SW 1271 (cell line): ENCODE measurements around the gene RIMKLB.
"Not testable (repeated sequence)": the region's sequence is repeated elsewhere in the genome, so short reads cannot be mapped to it uniquely, and the experiment has no call there.

ENCODE experiments used
- DNase-seq, 2 experiments: peaks; one replicate each; lab custom pipeline; 2025; lab: John Stamatoyannopoulos, UW

RIMKLB gene

DNA sequence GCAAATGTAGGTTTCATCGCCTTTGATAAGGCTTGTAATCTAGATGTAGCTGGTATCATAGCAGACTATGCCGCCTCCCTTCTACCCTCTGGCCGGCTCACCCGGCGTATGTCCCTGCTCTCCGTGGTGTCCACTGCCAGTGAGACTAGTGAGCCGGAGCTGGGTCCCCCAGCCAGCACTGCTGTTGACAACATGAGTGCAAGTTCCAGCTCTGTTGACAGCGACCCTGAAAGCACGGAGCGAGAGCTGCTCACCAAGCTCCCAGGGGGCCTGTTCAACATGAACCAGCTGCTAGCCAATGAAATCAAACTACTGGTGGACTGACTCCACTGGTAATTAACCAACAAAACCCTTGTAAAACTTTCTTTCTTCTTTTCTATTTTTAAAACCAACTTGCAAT is 75.7 kb downstream of the RIMKLB start:
- DNase-seq = no peak

DNA sequence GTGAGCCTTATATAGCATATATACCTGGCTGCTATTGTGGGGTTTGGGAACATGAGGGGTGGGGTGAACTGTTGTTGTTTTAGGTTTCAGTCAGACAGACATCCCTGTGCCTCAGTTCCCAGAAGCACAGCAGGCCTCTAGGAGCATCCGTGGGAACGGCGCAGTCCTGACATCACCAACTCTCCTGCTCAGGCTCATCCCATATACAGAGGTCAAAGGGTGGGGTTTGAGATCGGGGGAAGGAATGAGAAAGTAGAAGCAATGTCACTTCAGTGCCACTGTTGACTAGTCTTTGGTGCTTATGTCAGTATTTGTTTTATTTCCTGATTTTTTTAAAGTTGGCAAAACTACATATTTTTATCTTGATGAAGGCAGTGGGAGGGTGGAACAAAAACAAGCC is 81.5 kb downstream of the RIMKLB start:
- no peak for DNase-seq

DNA sequence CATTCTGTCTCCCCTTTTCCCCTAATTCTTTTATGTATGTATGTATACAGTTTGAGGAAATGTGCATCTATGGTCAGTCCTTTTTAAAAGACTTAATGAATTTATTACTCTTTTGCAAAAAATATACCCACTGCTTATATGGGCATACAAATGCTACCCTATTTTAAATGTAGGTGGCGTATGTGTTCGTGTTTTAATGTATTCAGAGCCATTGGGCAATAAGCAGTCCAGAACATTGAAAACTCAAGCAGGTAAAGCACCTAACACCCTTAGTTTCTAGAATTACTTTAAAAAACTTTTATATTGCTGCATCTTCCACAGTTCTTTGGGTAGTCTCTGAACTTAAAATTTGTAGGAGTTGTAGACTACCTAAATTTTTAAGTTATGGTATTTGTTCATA is 82.1 kb downstream of the RIMKLB start:
- no peak for DNase-seq

DNA sequence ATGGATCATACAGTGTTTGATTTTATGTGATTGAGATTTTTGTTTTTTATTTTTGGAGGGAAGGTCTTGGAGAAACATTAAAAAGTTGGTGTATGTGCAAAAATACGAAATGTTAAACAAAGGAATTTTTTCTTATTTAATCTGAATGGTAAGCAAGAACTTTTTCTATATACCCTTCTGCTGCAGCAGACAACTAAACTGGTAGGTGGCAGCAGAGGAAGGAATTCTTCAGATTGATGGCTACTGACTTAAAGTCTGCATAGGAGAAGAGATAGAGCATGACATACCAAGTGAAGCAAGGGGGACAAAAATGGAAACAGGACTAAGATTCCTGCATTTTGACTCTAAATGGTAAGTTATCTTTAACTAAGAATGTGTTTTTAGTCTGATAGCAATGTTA is 82.6 kb downstream of the RIMKLB start:
- peak in 1 of 2 experiments; percentile 62 for DNase-seq

DNA sequence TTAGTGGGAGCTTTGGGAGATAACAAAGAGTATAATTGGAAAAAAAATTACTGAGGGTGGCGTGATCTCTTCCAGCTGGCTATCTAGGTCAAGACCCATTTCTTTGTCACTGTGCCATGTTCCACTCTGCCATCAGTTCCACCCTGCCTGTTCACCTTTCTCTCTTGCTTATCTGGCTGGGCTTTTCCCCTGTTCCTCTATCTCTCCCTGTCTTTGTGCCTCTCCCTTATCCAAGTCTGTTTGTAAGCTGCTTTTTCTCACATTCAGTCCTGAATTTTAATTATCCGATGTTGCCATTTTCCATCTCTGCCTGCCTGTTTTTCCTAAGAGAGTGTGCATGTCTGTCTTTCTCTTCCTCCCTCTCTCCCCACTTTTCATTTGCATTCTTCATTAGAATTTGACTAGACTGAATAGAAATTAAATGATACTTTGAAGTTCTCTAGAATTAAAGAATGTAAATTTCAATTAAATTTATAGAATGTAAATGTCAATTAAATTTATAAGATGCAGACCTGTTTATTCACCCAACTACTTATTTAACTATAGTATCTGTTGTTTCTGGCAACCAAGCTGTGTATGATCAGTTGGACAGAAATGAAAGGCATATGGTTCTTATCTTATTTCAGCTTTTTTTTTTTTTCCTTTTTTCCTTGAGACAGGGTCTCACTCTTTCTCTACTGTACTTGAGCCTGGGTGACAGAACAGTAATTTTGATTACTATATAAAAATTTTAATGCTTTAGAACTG is 83.8 kb downstream of the RIMKLB start:
- no peak for DNase-seq

DNA sequence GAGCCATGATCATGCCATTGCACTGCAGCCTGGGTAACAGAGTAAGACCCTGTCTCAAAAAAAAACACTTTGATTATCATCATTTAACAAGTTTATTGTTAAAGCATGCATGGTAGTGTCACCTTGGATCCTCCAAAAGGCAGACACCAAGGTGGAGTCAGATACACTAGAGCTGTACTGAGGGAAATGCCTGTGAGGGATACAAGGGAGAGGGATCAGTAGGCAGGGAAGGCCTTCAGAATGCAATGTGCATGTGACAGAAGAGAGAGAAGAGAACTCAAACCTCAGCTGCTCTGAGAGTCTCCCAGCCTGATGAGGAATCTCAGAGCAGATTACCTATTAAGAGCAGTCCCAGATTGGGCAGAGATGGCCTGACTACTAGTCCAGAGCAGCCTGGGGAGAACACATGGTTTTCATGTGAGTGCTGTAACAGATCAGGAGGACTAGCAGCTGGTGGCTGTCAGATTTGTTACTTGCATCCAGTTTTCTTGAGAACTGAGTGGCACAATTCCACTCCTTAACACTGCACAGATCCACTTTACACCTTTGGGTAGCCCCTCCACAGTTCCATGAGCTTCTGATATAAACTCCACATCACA is 86.6 kb downstream of the RIMKLB start:
- no peak for DNase-seq

DNA sequence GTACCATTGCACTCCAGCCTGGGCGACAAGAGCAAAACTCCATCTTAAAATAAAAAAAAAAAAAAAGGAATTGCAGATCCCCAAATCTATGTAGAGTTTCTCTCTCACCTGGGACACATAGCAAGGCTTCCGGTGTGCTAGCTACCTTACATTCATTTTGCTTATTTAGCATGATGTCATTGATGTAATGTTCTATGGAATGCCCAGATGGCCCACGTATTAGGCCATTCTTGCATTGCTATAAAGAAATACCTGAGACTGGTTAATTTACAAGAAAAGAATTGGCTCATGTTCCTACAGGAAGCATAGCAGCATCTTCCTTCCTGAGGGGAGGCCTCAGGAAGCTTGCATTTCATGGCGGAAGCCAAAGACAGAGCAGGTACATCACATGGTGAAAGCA is 87.7 kb downstream of the RIMKLB start:
- no peak for DNase-seq

DNA sequence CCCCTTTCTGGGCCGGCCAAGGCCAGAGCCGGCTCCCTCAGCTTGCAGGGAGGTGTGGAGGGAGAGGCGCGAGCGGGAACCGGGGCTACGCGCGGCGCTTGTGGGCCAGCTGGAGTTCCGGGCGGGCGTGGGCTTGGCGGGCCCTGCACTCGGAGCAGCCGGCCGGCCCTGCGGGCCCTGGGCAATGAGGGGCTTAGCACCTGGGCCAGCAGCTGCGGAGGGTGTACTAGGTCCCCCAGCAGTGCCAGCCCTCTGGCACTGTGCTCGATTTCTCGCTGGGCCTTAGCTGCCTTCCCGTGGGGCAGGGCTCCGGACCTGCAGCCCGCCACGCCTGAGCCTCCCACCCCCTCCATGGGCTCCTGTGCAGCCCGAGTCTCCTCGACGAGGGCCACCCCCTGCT is 89.4 kb downstream of the RIMKLB start:
- not testable (repeated sequence) for DNase-seq

DNA sequence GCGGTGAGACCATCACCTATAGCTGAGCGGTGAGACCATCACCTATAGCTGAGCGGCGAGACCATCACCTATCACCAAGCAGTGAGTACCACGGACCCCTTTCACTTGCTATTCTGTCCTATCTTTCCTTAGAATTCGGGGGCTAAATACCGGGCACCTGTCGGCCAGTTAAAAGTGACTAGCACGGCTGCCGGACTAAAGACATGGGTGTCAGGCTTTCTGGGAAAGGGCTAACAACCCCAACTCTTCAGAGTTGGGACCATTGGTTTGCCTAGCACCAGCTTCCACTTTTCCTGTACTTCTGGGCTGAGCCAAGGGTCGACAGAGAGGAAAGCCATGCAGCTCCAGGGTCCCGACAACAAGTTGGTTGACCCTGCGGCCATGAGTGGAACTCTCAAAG is 90.9 kb downstream of the RIMKLB start:
- DNase-seq = not testable (repeated sequence)

DNA sequence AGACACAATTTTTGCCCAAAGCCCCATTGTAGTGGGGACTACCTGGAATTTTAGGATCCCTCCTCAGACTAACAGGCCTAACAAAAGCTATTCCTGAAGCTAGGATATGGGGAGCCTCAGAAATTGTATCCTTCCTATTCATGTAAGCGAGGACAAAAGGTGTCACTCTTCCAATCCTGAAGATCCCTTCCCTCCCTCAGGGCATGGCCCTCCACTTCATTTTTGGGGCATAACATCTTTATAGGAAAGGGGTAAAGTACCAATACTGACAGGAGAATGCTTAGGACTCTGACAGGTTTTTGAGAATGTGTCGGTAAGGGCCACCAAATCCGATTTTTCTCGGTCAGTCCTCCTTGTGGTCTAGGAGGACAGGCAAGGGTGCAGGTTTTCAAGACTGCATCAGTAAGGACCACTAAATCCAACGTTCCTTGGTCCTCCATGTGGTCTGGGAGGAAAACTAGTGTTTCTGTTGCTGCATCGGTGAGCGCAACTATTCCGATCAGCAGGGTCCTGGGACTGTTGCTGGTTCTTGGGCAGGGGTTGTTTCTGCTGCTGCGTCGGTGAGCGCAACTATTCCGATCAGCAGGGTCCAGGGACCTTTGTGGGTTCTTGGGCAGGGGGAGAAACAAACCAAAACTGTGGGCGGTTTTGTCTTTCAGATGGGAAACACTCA is 91.7 kb downstream of the RIMKLB start:
- DNase-seq = not testable (repeated sequence)

DNA sequence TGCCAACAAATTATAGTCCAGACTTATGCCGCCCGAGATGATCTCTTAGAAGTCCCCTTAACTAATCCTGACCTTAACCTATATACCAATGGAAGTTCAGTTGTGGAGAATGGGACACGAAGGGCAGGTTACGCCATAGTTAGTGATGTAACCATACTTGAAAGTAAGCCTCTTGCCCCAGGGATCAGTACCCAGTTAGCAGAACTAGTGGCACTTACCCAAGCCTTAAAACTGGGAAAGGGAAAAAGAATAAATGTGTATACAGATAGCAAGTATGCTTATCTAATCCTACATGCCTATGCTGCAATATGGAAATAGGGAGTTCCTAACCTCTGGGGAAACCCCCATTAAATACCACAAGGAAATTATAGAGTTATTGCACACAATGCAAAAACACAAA is 95.4 kb downstream of the RIMKLB start:
- not testable (repeated sequence) for DNase-seq

DNA sequence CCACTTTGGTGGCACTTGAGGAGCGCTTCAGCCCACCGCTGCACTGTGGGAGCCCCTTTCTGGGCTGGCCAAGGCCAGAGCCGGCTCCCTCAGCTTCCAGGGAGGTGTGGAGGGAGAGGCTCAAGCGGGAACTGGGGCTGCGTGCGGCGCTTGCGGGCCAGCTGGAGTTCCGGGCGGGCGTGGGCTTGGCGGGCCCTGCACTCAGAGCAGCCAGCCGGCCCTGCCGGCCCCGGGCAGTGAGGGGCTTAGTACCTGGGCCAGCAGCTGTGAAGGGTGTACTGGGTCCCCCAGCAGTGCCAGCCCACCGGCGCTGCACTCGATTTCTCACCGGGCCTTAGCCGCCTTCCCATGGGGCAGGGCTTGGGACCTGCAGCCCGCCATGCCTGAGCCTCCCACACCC is 96.8 kb downstream of the RIMKLB start:
- not testable (repeated sequence) for DNase-seq

DNA sequence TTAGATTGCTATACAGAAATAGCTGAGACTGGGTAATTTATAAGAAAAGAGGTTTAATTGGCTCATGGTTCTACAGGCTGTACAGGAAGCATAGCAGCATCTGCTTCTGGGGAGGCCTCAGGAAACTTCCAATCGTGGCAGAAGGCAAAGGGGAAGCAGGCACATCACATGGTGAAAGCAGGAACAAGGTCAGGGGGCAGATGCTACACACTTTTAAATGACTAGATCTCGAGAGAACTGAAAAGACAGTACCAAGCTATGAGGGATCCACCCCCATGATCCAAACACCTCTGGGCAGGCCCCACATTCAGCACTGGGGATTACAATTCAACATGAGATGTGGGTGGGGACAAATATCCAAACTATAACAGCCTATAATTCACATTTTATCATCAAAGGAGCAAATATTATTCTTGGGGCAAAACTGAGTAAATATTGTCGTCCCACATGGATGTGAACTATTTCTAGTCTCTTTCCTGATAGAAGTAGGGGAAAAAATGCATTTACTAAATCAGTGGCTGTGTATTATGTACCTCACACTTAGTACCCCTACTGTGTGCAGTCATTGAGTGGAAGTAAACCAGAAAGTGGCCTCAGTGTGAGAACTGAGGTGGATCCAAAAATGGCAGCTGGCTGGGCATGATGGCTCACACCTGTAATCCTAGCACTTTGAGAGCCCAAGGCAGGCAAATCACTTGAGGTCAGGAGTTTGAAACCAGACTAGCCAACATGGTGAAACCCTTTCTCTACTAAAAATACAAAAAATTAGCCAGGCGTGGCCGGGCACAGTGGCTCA is 99.2 kb downstream of the RIMKLB start:
- DNase-seq = no peak

DNA sequence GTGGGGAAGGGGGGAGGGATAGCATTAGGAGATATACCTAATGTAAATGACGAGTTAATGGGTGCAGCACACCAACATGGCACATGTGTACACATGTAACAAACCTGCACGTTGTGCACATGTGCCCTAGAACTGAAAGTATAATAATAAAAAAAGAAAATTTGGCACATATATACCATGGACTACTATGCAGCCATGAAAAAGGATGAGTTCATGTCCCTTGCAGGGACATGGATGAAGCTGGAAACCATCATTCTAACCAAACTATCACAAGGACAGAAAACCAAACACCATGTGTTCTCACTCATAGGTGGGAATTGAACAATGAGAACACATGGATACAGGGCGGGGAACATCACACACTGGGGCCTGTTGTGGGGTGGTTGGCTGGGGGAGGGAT is 103.4 kb downstream of the RIMKLB start:
- DNase-seq = not testable (repeated sequence)

DNA sequence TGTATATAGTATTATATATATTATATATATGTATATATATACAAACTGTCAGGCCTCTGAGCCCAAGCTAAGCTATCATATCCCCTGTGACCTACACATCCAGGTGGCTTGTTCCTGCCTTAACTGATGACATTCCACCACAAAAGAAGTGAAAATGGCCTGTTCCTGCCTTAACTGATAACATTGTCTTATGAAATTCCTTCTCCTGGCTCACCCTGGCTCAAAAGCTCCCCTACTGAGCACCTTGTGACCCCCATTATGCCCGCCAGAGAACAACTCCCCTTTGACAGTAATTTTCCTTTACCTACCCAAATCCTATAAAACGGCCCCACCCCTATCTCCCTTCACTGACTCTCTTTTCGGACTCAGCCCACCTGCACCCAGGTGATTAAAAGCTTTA is 107.0 kb downstream of the RIMKLB start:
- DNase-seq = not testable (repeated sequence)

DNA sequence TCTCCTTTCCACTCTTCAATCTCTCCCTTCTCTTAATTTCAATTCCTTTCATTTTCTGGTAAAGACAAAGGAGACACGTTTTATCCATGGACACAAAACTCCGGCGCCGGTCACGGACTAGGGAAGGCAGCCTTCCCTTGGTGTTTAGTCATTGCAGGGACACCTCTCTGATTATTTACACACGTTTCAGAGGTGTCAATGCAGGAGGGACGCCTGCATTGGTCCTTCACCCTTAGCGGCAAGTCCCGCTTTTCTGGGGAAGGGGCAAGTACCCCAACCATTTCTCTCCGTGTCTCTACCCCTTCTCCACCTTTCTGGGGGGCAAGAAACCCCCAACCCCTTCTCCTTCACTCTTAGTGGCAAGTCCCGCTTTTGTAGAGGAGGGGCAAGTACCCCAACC is 107.7 kb downstream of the RIMKLB start:
- not testable (repeated sequence) for DNase-seq

DNA sequence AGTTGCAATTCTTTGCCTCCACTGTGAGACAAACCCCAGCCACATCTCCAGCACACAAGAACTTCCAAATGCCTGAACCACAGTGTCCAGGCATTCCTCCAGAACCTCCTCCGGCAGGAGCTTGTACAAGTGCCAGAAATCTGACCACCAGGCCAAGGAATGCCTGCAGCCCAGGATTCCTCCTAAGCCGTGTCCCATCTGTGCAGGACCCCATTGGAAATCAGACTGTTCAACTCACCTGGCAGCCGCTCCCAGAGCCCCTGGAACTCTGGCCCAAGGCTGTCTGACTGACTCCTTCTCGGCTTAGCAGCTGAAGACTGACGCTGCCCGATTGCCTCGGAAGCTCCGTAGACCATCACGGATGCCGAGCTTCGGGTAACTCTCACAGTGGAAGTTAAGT is 109.3 kb downstream of the RIMKLB start:
- not testable (repeated sequence) for DNase-seq

DNA sequence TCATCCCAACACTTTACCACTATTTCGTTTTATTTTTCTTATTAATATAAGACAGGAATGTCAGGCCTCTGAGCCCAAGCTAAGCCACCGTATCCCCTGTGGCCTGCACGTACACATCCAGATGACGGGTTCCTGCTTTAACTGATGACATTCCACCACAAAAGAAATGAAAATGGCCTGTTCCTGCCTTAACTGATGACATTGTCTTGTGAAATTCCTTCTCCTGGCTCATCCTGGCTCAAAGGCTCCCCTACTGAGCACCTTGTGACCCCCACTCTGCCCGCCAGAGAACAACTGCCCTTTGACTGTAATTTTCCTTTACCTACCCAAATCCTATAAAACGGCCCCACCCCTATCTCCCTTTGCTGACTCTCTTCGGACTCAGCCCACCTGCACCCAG is 112.3 kb downstream of the RIMKLB start:
- DNase-seq = not testable (repeated sequence)

DNA sequence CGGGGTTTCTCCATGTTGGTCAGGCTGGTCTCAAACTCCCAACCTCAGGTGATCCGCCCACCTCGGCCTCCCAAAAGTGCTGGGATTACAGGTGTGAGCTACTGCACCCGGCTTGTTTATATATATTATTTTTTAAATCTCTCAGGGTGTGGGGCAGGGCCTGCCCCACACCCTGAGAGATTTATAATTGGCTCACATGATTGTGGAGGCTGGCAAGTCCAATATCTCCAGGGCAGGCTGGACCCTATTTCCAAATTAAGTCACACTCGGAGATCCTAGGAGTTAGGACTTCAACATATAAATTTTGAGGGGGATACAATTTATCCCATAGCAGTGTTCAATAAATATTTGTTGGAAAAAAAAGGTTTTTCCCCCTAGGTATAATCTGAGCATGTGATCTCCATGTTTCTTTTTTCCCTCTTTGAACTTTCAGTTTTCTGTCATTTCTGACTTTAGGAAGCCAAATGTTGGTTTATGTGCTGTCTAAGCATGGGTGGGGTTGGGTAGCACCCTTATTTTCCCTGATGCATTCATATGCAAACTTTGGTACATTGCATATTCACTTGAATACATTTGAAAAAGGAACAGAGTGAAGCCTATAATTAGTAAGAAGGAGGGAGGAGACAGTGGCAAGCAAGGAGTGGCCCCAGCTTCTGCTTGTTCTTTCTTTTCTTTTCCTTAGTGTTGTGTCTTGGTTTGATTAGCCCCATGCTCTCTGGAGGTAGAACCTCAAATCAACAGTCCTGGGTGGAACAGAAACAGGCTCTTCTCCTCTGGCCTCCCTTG is 116.0 kb downstream of the RIMKLB start:
- DNase-seq = no peak

DNA sequence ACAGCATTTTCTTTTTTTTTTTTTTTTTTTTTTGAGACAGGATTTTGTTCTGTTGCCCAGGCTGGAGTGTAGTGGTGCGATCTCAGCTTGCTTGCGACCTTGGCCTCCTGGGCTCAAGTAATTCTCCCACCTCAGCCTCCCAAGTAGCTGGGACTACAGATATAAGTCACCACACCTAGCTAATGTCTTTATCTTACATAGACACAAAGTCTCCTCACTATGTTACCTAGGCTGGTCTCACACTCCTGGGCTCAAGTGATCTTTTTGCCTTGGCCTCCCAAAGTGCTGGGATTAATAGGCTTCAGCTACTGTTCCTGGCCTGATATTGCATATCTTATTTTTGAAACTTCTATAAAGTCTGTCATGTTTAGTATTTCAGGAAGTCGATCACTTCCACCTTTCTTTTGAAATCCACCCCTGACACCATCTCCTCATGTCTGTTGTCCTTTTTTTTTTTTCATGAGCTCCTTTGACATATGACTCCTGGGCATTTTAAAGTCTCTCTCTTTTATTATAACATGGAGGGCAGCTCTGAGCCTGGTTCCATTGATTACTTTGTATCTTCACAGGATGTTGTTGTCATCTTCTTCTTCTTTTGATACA is 118.8 kb downstream of the RIMKLB start:
- no peak for DNase-seq

DNA sequence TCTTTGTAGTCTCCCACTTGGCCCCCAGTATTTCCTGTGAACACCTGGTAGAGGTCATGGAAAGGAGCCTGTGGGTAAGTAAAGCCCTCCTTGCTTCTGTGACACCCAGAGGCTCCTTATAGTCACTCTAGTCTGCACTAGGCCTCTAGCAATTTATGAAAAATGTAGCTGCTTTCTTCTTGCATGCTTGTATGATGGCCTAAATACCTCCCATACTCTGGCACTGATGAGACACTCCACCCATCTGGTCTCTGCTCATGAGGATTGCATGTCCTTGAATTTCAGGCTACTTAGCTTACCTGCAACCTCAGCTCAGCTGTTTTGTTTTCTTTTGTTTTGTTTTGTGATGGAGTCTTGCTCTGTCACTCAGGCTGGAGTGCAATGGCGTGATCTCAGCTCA is 120.1 kb downstream of the RIMKLB start:
- DNase-seq = no peak
